Measurements from ENCODE around the gene IRF4.

IRF4 gene

GRCh38 chr6:347951-348859 lies 43.3 kb upstream of the IRF4 start:
- peaks cover 16 to 57% (median 37%) of the 10 kb centered on the region in 3 donors for H3K36me3 ChIP-seq
- H3K27me3 ChIP-seq = no peaks in the 10 kb centered on the region
- no peak overlapping the region for H3K4me3 ChIP-seq
- TF ChIP-seq, protein P1, sequence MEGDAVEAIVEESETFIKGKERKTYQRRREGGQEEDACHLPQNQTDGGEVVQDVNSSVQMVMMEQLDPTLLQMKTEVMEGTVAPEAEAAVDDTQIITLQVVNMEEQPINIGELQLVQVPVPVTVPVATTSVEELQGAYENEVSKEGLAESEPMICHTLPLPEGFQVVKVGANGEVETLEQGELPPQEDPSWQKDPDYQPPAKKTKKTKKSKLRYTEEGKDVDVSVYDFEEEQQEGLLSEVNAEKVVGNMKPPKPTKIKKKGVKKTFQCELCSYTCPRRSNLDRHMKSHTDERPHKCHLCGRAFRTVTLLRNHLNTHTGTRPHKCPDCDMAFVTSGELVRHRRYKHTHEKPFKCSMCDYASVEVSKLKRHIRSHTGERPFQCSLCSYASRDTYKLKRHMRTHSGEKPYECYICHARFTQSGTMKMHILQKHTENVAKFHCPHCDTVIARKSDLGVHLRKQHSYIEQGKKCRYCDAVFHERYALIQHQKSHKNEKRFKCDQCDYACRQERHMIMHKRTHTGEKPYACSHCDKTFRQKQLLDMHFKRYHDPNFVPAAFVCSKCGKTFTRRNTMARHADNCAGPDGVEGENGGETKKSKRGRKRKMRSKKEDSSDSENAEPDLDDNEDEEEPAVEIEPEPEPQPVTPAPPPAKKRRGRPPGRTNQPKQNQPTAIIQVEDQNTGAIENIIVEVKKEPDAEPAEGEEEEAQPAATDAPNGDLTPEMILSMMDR (IDR thresholded peaks at IDR 0.05) = no peak
- no peak overlapping the region for H3K27ac ChIP-seq
- no peaks in the 10 kb centered on the region for H3K9me3 ChIP-seq
- no peaks in the 10 kb centered on the region for H3K4me1 ChIP-seq
- peak in 1 of 2 donors; percentile 62 for DNase-seq
- intact Hi-C loops (cut with DNase I; ENCODE audit: low total_unique reads) = no loop called here

GRCh38 chr6:348860-349396 lies 42.6 kb upstream of the IRF4 start:
- H3K36me3 ChIP-seq = peaks cover 16 to 57% (median 37%) of the 10 kb centered on the region in 3 donors
- H3K4me1 ChIP-seq = no peaks in the 10 kb centered on the region
- no peaks in the 10 kb centered on the region for H3K27me3 ChIP-seq
- peak in 1 of 2 donors; percentile 57 for DNase-seq
- no peak overlapping the region for H3K4me3 ChIP-seq
- H3K9me3 ChIP-seq = no peaks in the 10 kb centered on the region
- intact Hi-C loops (cut with DNase I; ENCODE audit: low total_unique reads) = no loop called here
- H3K27ac ChIP-seq = no peak overlapping the region
- TF ChIP-seq, protein P1 (IDR thresholded peaks at IDR 0.05) = no peak

GRCh38 chr6:349491-349921 lies 42.0 kb upstream of the IRF4 start:
- peak in 1 of 2 donors; percentile 60 for DNase-seq
- H3K36me3 ChIP-seq = peaks cover 16 to 57% (median 37%) of the 10 kb centered on the region in 3 donors
- H3K9me3 ChIP-seq = no peaks in the 10 kb centered on the region
- no peak overlapping the region for H3K27ac ChIP-seq
- no peak overlapping the region for H3K4me3 ChIP-seq
- intact Hi-C loops (cut with DNase I; ENCODE audit: low total_unique reads) = no loop called here
- no peaks in the 10 kb centered on the region for H3K4me1 ChIP-seq
- H3K27me3 ChIP-seq = no peaks in the 10 kb centered on the region
- TF ChIP-seq, protein P1 (IDR thresholded peaks at IDR 0.05) = no peak

GRCh38 chr6:350371-350770 lies 41.2 kb upstream of the IRF4 start:
- TF ChIP-seq, protein P1 (IDR thresholded peaks at IDR 0.05) = no peak
- Histone ChIP-seq H3K4me1 (no peaks in the 10 kb centered on the region), H3K4me3 (no peak overlapping the region), H3K27ac (no peak overlapping the region), H3K27me3 (no peaks in the 10 kb centered on the region), H3K9me3 (no peaks in the 10 kb centered on the region), H3K36me3 (peaks cover 16 to 57% (median 37%) of the 10 kb centered on the region in 3 donors)
- DNase-seq = no peak
- intact Hi-C loops (cut with DNase I; ENCODE audit: low total_unique reads) = no loop called here

DNA sequence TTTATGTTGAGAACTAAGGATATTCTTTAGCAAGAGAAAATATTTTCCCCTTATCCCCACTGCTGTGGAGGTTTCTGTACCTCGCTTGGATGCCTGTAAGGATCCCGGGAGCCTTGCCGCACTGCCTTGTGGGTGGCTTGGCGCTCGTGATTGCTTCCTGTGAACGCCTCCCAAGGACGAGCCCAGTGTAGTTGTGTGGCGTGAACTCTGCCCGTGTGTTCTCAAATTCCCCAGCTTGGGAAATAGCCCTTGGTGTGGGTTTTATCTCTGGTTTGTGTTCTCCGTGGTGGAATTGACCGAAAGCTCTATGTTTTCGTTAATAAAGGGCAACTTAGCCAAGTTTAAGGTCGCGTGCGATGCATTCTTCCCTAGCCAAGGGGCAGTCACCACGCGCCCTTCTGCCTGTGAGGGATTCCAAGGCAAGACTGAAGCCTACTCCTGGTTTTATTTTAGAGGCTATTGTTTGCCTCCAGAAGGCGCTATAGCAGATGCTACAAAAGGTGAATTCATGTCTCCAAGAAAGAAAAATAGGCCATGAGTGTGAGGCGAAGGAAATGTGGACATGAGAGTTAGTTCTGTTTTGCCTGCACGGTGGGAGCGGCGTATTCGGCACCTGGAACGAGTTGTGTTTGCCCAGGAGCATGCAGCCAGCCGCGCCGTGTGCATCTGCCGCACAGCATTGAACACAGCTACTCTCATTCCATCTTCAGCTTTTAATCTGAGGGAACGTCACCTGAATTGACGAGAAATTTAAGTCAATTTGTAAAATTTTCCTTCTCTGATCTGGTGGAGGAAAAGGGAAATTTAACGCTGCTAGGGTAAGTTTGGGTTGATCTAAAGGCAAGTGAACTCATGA lies 40.3 kb upstream of the IRF4 start:
- Histone ChIP-seq H3K27ac (no peak overlapping the region), H3K9me3 (no peaks in the 10 kb centered on the region), H3K4me3 (no peak overlapping the region), H3K27me3 (no peaks in the 10 kb centered on the region), H3K36me3 (peaks cover 16 to 50% (median 37%) of the 10 kb centered on the region in 3 donors), H3K4me1 (no peaks in the 10 kb centered on the region)
- intact Hi-C loops (cut with DNase I; ENCODE audit: low total_unique reads) = no loop called here
- no peak for DNase-seq
- TF ChIP-seq, protein P1 (IDR thresholded peaks at IDR 0.05) = no peak
